Measurements from ENCODE around the gene SVIL.

DNA sequence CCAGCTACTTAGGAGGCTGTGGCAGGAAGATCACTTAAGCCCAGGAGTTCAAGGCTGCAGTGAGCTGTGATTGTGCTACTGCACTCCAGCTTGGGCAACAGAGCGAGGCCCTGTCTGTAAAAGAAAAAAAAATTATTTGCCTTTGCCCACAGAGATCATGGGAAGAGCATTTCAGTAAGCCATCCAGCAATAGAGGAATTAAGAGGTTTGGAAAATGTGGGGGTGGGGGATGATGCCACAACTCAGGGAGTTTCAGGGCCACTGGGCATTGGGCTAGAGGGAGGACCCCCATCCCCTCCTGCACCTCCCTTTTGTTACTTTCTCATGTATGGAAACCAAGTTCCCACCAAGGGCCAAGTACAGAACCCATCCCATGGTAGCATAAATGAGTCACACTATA, 38.4 kb downstream of the SVIL start:
- no peak for TF ChIP-seq POLR2AphosphoS5 (IDR thresholded peaks at IDR 0.05)
- TF ChIP-seq, protein P1, sequence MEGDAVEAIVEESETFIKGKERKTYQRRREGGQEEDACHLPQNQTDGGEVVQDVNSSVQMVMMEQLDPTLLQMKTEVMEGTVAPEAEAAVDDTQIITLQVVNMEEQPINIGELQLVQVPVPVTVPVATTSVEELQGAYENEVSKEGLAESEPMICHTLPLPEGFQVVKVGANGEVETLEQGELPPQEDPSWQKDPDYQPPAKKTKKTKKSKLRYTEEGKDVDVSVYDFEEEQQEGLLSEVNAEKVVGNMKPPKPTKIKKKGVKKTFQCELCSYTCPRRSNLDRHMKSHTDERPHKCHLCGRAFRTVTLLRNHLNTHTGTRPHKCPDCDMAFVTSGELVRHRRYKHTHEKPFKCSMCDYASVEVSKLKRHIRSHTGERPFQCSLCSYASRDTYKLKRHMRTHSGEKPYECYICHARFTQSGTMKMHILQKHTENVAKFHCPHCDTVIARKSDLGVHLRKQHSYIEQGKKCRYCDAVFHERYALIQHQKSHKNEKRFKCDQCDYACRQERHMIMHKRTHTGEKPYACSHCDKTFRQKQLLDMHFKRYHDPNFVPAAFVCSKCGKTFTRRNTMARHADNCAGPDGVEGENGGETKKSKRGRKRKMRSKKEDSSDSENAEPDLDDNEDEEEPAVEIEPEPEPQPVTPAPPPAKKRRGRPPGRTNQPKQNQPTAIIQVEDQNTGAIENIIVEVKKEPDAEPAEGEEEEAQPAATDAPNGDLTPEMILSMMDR (IDR thresholded peaks at IDR 0.05): no peak
